ENCODE results near the gene PALLD. TPM values are rescaled to one million over a fixed set of nuclear protein-coding genes. Genes with fewer than 3 reads are reported as not detected.
A peak's percentile ranks its signal among the peaks of the same experiment; 100 is the strongest.

The PALLD gene
- polyA plus RNA-seq, 1 donor (not counting 4 experiments of a cell fraction or from before 2014, with no cell fraction given), result 136 TPM

DNA sequence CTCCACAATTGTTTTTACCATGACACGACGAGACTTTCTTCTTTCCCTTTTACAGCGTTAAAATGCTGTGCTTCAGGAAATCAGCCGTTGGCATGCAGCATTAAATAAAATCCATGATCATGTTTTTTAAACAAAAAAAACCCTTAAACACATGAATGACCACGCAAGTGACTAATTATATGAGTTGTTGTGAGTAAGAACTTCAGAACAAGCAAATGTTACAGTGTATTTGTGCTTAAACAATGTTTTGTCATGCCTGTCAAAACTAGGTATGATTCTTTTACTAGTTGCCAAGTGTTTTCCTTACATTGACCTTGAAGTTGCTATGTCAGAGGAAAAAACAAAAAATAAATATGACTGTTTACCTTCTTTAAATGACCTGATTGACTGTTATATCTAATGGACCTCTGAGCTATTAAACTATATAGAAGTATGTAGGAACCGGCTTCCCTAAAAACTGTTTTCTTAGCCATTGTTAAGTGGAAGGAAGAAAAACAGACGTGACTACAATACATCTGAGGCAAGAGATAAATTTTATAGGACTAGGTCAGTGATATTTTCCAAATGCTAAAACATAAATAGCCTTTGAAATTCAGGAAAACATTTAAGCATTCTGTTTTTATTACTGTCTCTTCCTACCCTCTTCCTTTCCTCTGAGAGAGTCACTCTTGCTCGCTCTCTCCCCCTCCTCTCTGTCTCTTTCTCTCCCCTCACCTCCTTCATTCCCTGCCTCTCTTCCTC, 197.1 kb downstream of the PALLD start:
- H3K9me3 ChIP-seq (ENCODE audit: control insufficient read depth, low read depth, low read length), result no peaks in the 10 kb centered on the region
- H3K4me3 ChIP-seq (ENCODE audit: control insufficient read depth in 2 of 3, extremely low read depth in 1 of 3, insufficient read depth in 2 of 3, low read depth in 1 of 3, low read length in 3 of 3), result no peak overlapping the region
- dilution Hi-C loops (cut with MboI; ENCODE audit: extremely low pct_ligation_motif_present, low sequenced_read_pairs), result no loop called here
- H3K27ac ChIP-seq (ENCODE audit: control insufficient read depth, insufficient read depth, low read length), result no peak overlapping the region
- H3K36me3 ChIP-seq (ENCODE audit: control insufficient read depth in 2 of 2, extremely low read depth in 1 of 2, insufficient read depth in 2 of 2, low read length in 2 of 2), result no peaks in the 10 kb centered on the region
- H3K9me1 ChIP-seq (ENCODE audit: control insufficient read depth, extremely low read depth, insufficient read depth, low read length), result no peaks in the 10 kb centered on the region
- H3K4me2 ChIP-seq (ENCODE audit: control insufficient read depth, extremely low read depth, insufficient read depth, low read depth, low read length), result no peak overlapping the region
- TF ChIP-seq, protein P1, sequence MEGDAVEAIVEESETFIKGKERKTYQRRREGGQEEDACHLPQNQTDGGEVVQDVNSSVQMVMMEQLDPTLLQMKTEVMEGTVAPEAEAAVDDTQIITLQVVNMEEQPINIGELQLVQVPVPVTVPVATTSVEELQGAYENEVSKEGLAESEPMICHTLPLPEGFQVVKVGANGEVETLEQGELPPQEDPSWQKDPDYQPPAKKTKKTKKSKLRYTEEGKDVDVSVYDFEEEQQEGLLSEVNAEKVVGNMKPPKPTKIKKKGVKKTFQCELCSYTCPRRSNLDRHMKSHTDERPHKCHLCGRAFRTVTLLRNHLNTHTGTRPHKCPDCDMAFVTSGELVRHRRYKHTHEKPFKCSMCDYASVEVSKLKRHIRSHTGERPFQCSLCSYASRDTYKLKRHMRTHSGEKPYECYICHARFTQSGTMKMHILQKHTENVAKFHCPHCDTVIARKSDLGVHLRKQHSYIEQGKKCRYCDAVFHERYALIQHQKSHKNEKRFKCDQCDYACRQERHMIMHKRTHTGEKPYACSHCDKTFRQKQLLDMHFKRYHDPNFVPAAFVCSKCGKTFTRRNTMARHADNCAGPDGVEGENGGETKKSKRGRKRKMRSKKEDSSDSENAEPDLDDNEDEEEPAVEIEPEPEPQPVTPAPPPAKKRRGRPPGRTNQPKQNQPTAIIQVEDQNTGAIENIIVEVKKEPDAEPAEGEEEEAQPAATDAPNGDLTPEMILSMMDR (optimal IDR thresholded peaks at IDR 0.05 in 1 of 3, IDR thresholded peaks at IDR 0.05 in 1 of 3, conservative IDR thresholded peaks at IDR 0.05 in 1 of 3; ENCODE audit: extremely low read depth in 1 of 3, insufficient read depth in 2 of 3, low read length in 3 of 3), result no peak
- TF ChIP-seq EZH2 (IDR thresholded peaks at IDR 0.05; ENCODE audit: low read length), result no peak
- H3K4me1 ChIP-seq (ENCODE audit: control insufficient read depth, extremely low read depth, insufficient read depth, low read length), result peaks cover 9% of the 10 kb centered on the region
- H3K27me3 ChIP-seq (ENCODE audit: control insufficient read depth, extremely low read depth, insufficient read depth, low read length), result no peaks in the 10 kb centered on the region
- H3K9ac ChIP-seq (ENCODE audit: control insufficient read depth, extremely low read depth, insufficient read depth, low read length), result no peak overlapping the region
- DNase-seq (ENCODE audit: low read depth, low spot score), result no peak
- no peaks in the 10 kb centered on the region for H3K79me2 ChIP-seq (ENCODE audit: control insufficient read depth, insufficient read depth, low read length)
- FAIRE-seq, result no peak
- H2AFZ ChIP-seq (ENCODE audit: control insufficient read depth, low read length), result no peak overlapping the region
- no peaks in the 10 kb centered on the region for H4K20me1 ChIP-seq (ENCODE audit: control insufficient read depth, extremely low read depth, insufficient read depth, low read length)

DNA sequence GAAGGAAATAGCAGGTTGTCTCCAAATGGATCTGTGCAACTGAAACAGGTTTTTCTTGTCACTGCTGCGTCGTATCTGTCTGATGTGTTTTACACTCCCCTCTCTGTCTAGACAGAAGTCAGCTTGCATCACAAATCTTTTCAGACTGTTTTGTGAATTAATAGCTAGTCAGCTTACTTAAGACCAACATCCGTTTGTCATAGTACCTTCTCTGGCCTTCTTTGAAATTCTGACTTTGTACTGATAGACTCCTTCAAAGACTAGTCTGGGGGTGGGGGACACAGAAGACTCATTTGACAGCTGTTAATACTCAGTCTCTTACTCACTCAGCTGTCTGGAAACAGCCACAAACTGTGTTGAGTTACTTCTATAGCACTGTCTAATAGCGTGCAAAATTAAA, 197.8 kb downstream of the PALLD start:
- dilution Hi-C loops (cut with MboI; ENCODE audit: extremely low pct_ligation_motif_present, low sequenced_read_pairs), result no loop called here
- Histone ChIP-seq H4K20me1 (ENCODE audit: control insufficient read depth, extremely low read depth, insufficient read depth, low read length) (no peaks in the 10 kb centered on the region), H3K36me3 (ENCODE audit: control insufficient read depth in 2 of 2, extremely low read depth in 1 of 2, insufficient read depth in 2 of 2, low read length in 2 of 2) (no peaks in the 10 kb centered on the region), H3K4me2 (ENCODE audit: control insufficient read depth, extremely low read depth, insufficient read depth, low read depth, low read length) (no peak overlapping the region), H3K79me2 (ENCODE audit: control insufficient read depth, insufficient read depth, low read length) (no peaks in the 10 kb centered on the region), H3K9me1 (ENCODE audit: control insufficient read depth, extremely low read depth, insufficient read depth, low read length) (no peaks in the 10 kb centered on the region), H3K27ac (ENCODE audit: control insufficient read depth, insufficient read depth, low read length) (no peak overlapping the region), H3K27me3 (ENCODE audit: control insufficient read depth, extremely low read depth, insufficient read depth, low read length) (no peaks in the 10 kb centered on the region), H2AFZ (ENCODE audit: control insufficient read depth, low read length) (no peak overlapping the region), H3K4me1 (ENCODE audit: control insufficient read depth, extremely low read depth, insufficient read depth, low read length) (peaks cover 9% of the 10 kb centered on the region), H3K4me3 (ENCODE audit: control insufficient read depth in 2 of 3, extremely low read depth in 1 of 3, insufficient read depth in 2 of 3, low read depth in 1 of 3, low read length in 3 of 3) (no peak overlapping the region), H3K9me3 (ENCODE audit: control insufficient read depth, low read depth, low read length) (no peaks in the 10 kb centered on the region), H3K9ac (ENCODE audit: control insufficient read depth, extremely low read depth, insufficient read depth, low read length) (no peak overlapping the region)
- DNase-seq (ENCODE audit: low read depth, low spot score) (peak; percentile 26), FAIRE-seq (peak; percentile 55)
- TF ChIP-seq, protein P1 (optimal IDR thresholded peaks at IDR 0.05 in 1 of 3, IDR thresholded peaks at IDR 0.05 in 1 of 3, conservative IDR thresholded peaks at IDR 0.05 in 1 of 3; ENCODE audit: extremely low read depth in 1 of 3, insufficient read depth in 2 of 3, low read length in 3 of 3), result no peak
- no peak for TF ChIP-seq EZH2 (IDR thresholded peaks at IDR 0.05; ENCODE audit: low read length)

Data from keratinocyte (primary cell).